Measurements from ENCODE around the gene RGL2.

RGL2 gene

DNA sequence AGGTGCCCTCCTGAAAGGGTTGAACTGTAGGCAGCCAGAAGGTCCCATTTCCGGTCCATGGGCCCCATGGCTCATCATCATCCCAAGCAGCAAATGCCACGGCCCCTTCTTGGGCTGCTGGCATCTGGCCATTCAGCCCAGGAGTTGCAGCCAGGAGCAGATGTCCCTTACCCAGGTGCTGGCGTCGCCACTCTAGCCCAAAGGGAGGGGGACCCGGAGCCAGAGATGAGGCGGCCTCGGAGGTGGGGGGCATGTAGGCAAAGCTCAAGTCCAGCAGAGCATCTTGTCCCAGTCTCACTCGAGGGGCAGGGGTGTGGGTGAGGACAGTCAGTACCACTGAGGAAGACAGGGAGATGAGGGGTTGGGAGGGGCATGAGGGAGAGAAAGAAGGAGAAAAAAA is 6.3 kb upstream of the RGL2 start:
- H3K27ac ChIP-seq (ENCODE audit: low read length) = no peak overlapping the region
- no peaks in the 10 kb centered on the region for H3K36me3 ChIP-seq (ENCODE audit: control insufficient read depth, insufficient read depth, low read length)
- H3K4me1 ChIP-seq (ENCODE audit: control insufficient read depth, insufficient read depth, low read length) = no peaks in the 10 kb centered on the region
- no peaks in the 10 kb centered on the region for H3K27me3 ChIP-seq (ENCODE audit: control insufficient read depth, insufficient read depth, low read length)
- no peak overlapping the region for H3K4me3 ChIP-seq (ENCODE audit: low read length)
- DNase-seq (ENCODE audit: low read depth, low spot score) = no peak
- no peaks in the 10 kb centered on the region for H3K9me3 ChIP-seq (ENCODE audit: control insufficient read depth, insufficient read depth, low read length)
- no CpG with 5 or more reads among the region's 8 CpGs for WGBS (ENCODE audit: insufficient coverage, insufficient read length)

- no peaks in the 10 kb centered on the region for H3K9me3 ChIP-seq (ENCODE audit: control insufficient read depth, insufficient read depth, low read length)
- H3K36me3 ChIP-seq (ENCODE audit: control insufficient read depth, insufficient read depth, low read length) = no peaks in the 10 kb centered on the region
- H3K27ac ChIP-seq (ENCODE audit: low read length) = no peak overlapping the region
- DNase-seq (ENCODE audit: low read depth, low spot score) = no peak
- no CpG with 5 or more reads among the region's 16 CpGs for WGBS (ENCODE audit: insufficient coverage, insufficient read length)
- H3K4me3 ChIP-seq (ENCODE audit: low read length) = no peak overlapping the region
- no peaks in the 10 kb centered on the region for H3K27me3 ChIP-seq (ENCODE audit: control insufficient read depth, insufficient read depth, low read length)
- H3K4me1 ChIP-seq (ENCODE audit: control insufficient read depth, insufficient read depth, low read length) = no peaks in the 10 kb centered on the region
These were observed 5.5 kb upstream of the RGL2 start for GRCh38 chr6:33304216-33304615.

DNA sequence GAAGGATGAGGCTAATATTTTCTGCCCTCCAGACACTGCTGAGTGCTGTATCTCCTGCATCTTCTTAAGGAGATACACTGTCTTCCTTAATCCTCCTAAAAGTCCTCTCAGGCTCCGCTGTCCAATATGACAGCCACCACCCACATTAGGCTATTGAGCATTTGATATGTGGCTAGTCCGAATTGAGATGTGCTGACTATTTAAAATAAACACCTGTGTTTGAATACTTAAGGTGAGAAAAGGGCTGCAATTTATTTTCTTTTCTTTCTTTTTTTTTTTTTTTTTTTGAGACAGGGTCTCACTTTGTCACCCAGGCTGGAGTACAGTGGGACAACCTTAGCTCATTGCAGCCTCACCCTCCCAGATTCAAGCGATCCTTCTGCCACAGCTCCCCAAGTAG is 3.1 kb upstream of the RGL2 start:
- no CpG with 5 or more reads among the region's 3 CpGs for WGBS (ENCODE audit: insufficient coverage, insufficient read length)
- Histone ChIP-seq H3K4me3 (ENCODE audit: low read length) (no peak overlapping the region), H3K36me3 (ENCODE audit: control insufficient read depth, insufficient read depth, low read length) (no peaks in the 10 kb centered on the region), H3K9me3 (ENCODE audit: control insufficient read depth, insufficient read depth, low read length) (no peaks in the 10 kb centered on the region), H3K4me1 (ENCODE audit: control insufficient read depth, insufficient read depth, low read length) (peaks cover 2% of the 10 kb centered on the region; the same call in 1 of the 2 replicates), H3K27me3 (ENCODE audit: control insufficient read depth, insufficient read depth, low read length) (no peaks in the 10 kb centered on the region), H3K27ac (ENCODE audit: low read length) (no peak overlapping the region)
- no peak for DNase-seq (ENCODE audit: low read depth, low spot score)

- no peak for DNase-seq (ENCODE audit: low read depth, low spot score)
- Histone ChIP-seq H3K9me3 (ENCODE audit: control insufficient read depth, insufficient read depth, low read length) (no peaks in the 10 kb centered on the region), H3K27ac (ENCODE audit: low read length) (no peak overlapping the region), H3K4me1 (ENCODE audit: control insufficient read depth, insufficient read depth, low read length) (peaks cover 3% of the 10 kb centered on the region; the same call in 1 of the 2 replicates), H3K4me3 (ENCODE audit: low read length) (peak overlapping the region; percentile 85), H3K36me3 (ENCODE audit: control insufficient read depth, insufficient read depth, low read length) (peaks cover 4% of the 10 kb centered on the region), H3K27me3 (ENCODE audit: control insufficient read depth, insufficient read depth, low read length) (no peaks in the 10 kb centered on the region)
- WGBS (ENCODE audit: insufficient coverage, insufficient read length) = no CpG with 5 or more reads among the region's 54 CpGs
These were observed 649 bp upstream of the RGL2 start for GRCh38 chr6:33299237-33299944.

- no peaks in the 10 kb centered on the region for H3K9me3 ChIP-seq (ENCODE audit: control insufficient read depth, insufficient read depth, low read length)
- H3K4me3 ChIP-seq (ENCODE audit: low read length) = peak overlapping the region; percentile 85; the same call in 1 of the 2 replicates
- no peaks in the 10 kb centered on the region for H3K27me3 ChIP-seq (ENCODE audit: control insufficient read depth, insufficient read depth, low read length)
- peaks cover 3% of the 10 kb centered on the region; the same call in 1 of the 2 replicates for H3K4me1 ChIP-seq (ENCODE audit: control insufficient read depth, insufficient read depth, low read length)
- no peak for DNase-seq (ENCODE audit: low read depth, low spot score)
- H3K27ac ChIP-seq (ENCODE audit: low read length) = no peak overlapping the region
- WGBS (ENCODE audit: insufficient coverage, insufficient read length) = no CpG with 5 or more reads among the region's 42 CpGs
- peaks cover 6% of the 10 kb centered on the region for H3K36me3 ChIP-seq (ENCODE audit: control insufficient read depth, insufficient read depth, low read length)
These were observed 578 bp downstream of the RGL2 start for GRCh38 chr6:33297956-33298772.

GRCh38 chr6:33297406-33297955 is 1.3 kb downstream of the RGL2 start:
- WGBS (ENCODE audit: insufficient coverage, insufficient read length) = no CpG with 5 or more reads among the region's 16 CpGs
- peaks cover 3% of the 10 kb centered on the region; the same call in 1 of the 2 replicates for H3K4me1 ChIP-seq (ENCODE audit: control insufficient read depth, insufficient read depth, low read length)
- H3K36me3 ChIP-seq (ENCODE audit: control insufficient read depth, insufficient read depth, low read length) = peaks cover 7% of the 10 kb centered on the region
- H3K27ac ChIP-seq (ENCODE audit: low read length) = no peak overlapping the region
- peak overlapping the region; percentile 33; the same call in 1 of the 2 replicates for H3K4me3 ChIP-seq (ENCODE audit: low read length)
- no peaks in the 10 kb centered on the region for H3K27me3 ChIP-seq (ENCODE audit: control insufficient read depth, insufficient read depth, low read length)
- no peaks in the 10 kb centered on the region for H3K9me3 ChIP-seq (ENCODE audit: control insufficient read depth, insufficient read depth, low read length)
- no peak for DNase-seq (ENCODE audit: low read depth, low spot score)

DNA sequence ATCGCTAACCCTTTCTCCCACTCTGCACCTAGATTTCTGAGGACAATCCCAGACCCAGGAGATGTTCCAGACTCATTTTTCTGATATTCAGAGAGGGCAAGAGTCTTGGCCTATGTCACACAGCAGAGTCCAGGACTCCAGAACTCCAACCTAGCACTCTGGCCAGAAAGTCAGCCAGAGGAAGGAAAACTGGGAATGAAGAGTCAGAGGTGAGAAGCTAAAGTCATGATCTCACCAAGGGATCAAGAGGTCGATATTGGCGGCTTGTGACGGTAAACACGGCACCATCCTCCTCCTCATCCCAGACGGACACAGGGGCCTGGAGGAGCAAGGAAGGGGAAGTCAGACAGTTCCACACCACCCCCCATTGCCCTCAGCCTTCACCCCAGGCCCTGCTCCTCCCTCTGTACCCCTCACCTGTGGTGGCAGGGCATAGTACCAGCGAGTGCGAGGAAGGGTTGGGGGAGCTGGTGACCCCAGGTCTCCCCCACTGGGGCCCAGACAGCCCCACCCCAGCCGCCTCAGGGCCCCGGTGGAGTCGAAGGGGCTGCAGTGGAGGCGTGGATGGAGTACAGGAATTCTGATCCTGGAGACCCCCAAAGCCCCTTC is 1.8 kb downstream of the RGL2 start:
- Histone ChIP-seq H3K4me1 (ENCODE audit: control insufficient read depth, insufficient read depth, low read length) (peaks cover 3% of the 10 kb centered on the region; the same call in 1 of the 2 replicates), H3K36me3 (ENCODE audit: control insufficient read depth, insufficient read depth, low read length) (peaks cover 13% of the 10 kb centered on the region), H3K4me3 (ENCODE audit: low read length) (peak overlapping the region; percentile 33; the same call in 1 of the 2 replicates), H3K27me3 (ENCODE audit: control insufficient read depth, insufficient read depth, low read length) (no peaks in the 10 kb centered on the region), H3K27ac (ENCODE audit: low read length) (no peak overlapping the region), H3K9me3 (ENCODE audit: control insufficient read depth, insufficient read depth, low read length) (no peaks in the 10 kb centered on the region)
- WGBS (ENCODE audit: insufficient coverage, insufficient read length) = no CpG with 5 or more reads among the region's 12 CpGs
- no peak for DNase-seq (ENCODE audit: low read depth, low spot score)

DNA sequence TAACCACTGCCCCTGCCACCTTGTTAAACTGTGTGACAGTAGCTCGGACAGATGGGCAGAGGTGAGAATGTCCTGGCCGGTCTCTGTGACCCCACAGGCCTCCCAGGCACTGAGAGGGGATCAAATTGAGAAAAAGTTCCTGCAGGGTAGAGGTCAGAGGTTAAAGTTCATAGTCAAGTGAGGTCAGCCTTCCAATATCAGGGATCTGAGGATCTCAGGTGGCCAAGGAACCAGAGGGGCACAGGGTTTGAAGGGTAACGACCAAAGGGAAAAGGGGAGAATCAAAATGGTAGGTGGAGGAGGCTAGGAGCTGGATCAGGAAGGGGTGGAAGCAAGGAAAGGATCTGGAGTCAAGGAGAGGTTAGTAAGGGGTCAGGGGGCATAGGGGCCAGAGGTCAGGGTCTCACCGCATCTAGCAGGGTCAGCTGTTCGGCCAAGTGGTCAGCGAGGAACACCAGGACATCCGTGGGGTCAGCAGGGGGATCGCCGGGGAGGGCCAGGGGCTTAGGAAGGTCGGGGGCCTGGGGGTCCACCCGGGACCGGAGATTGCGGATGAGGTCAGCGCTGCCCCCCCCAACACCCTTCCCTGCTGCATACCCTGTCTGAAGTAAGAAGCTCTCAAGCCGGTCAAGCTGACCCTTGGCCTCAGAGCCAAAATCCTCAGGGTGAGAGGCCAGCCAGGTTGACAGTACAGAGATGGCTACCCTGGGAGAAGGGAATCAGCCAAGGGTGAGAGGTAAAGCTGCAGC is 2.9 kb downstream of the RGL2 start:
- Histone ChIP-seq H3K27ac (ENCODE audit: low read length) (no peak overlapping the region), H3K9me3 (ENCODE audit: control insufficient read depth, insufficient read depth, low read length) (no peaks in the 10 kb centered on the region), H3K27me3 (ENCODE audit: control insufficient read depth, insufficient read depth, low read length) (no peaks in the 10 kb centered on the region), H3K4me1 (ENCODE audit: control insufficient read depth, insufficient read depth, low read length) (peaks cover 3% of the 10 kb centered on the region; the same call in 1 of the 2 replicates), H3K4me3 (ENCODE audit: low read length) (no peak overlapping the region), H3K36me3 (ENCODE audit: control insufficient read depth, insufficient read depth, low read length) (peaks cover 18% of the 10 kb centered on the region)
- no CpG with 5 or more reads among the region's 15 CpGs for WGBS (ENCODE audit: insufficient coverage, insufficient read length)
- DNase-seq (ENCODE audit: low read depth, low spot score) = no peak

GRCh38 chr6:33294086-33294823 is 4.5 kb downstream of the RGL2 start:
- no peaks in the 10 kb centered on the region for H3K27me3 ChIP-seq (ENCODE audit: control insufficient read depth, insufficient read depth, low read length)
- no peaks in the 10 kb centered on the region; the same call in 1 of the 2 replicates for H3K9me3 ChIP-seq (ENCODE audit: control insufficient read depth, insufficient read depth, low read length)
- no peak overlapping the region for H3K27ac ChIP-seq (ENCODE audit: low read length)
- no peak overlapping the region for H3K4me3 ChIP-seq (ENCODE audit: low read length)
- WGBS (ENCODE audit: insufficient coverage, insufficient read length) = no CpG with 5 or more reads among the region's 10 CpGs
- no peak for DNase-seq (ENCODE audit: low read depth, low spot score)
- peaks cover 18% of the 10 kb centered on the region for H3K36me3 ChIP-seq (ENCODE audit: control insufficient read depth, insufficient read depth, low read length)
- H3K4me1 ChIP-seq (ENCODE audit: control insufficient read depth, insufficient read depth, low read length) = peaks cover 3% of the 10 kb centered on the region
